Jurkat, Clone E6-1 (cell line): ENCODE measurements around the gene GLS2. TPM values are rescaled to one million over a fixed set of nuclear protein-coding genes. Genes with fewer than 3 reads are reported as not detected.
A peak's percentile ranks its signal among the peaks of the same experiment; 100 is the strongest.
"Not testable (repeated sequence)": the region's sequence is repeated elsewhere in the genome, so short reads cannot be mapped to it uniquely, and the experiment has no call there.

Experiments used
- DNase-seq: peaks from one replicate; pipeline ENCODE4 v3.0.0-alpha.2; 2011; ENCODE audit warnings: low read depth, low spot score
- H3K4me3 ChIP-seq: 2 replicates; pipeline ENCODE4 v1.5.1; 2011; ENCODE audit warnings: mild to moderate bottlenecking, low read length, control low read depth, moderate library complexity
- polyA plus RNA-seq: library from polyadenylated mRNA; unstranded; fragments of >200 nt; gene quantifications from one replicate; pipeline ENCODE4 v1.2.1, GENCODE V29; 2012; ENCODE audit warnings: missing spikeins; ENCODE audit not compliant: insufficient read length, insufficient read depth

GLS2 gene
- polyA plus RNA-seq, result not detected

GRCh38 chr12:56488041-56488955 lies at the start of gene GLS2:
Gene GLS2, minus strand, starts transcription at chr12:56488161. Its CDS starts 43 bp downstream, at chr12:56488118.
- DNase-seq, result no peak
- H3K4me3 ChIP-seq, result no peak within 1 kb of the TSS

GRCh38 chr12:56537546-56537945 lies 49.6 kb upstream of the GLS2 start:
- DNase-seq, result no peak
- no peak overlapping the region for H3K4me3 ChIP-seq

GRCh38 chr12:56530390-56531055 lies 42.6 kb upstream of the GLS2 start:
- no peak for DNase-seq

GRCh38 chr12:56529656-56530055 lies 41.7 kb upstream of the GLS2 start:
- DNase-seq, result no peak
- no peak overlapping the region for H3K4me3 ChIP-seq

More at GRCh38 chr12:56530390-56531055, 42.6 kb upstream of the GLS2 start:
- H3K4me3 ChIP-seq, result no peak overlapping the region

GRCh38 chr12:56528846-56529245 lies 40.9 kb upstream of the GLS2 start:
- H3K4me3 ChIP-seq, result no peak overlapping the region
- DNase-seq, result no peak

- no peak for DNase-seq
- peak overlapping the region; percentile 55 for H3K4me3 ChIP-seq
These were observed 34.6 kb upstream of the GLS2 start for GRCh38 chr12:56522411-56523193.

GRCh38 chr12:56521590-56522371 lies 33.8 kb upstream of the GLS2 start, which contains the start of gene RBMS2:
Gene RBMS2, plus strand, starts transcription at chr12:56521820. Its CDS starts 204 bp downstream, at chr12:56522024.
- H3K4me3 ChIP-seq, result peak within 1 kb of the TSS; percentile 55
- DNase-seq, result peak; percentile 79

GRCh38 chr12:56521209-56521589 lies 33.2 kb upstream of the GLS2 start:
- H3K4me3 ChIP-seq, result peak overlapping the region; percentile 55
- DNase-seq, result no peak

- H3K4me3 ChIP-seq, result no peak overlapping the region
- no peak for DNase-seq
These were observed 32.5 kb upstream of the GLS2 start for GRCh38 chr12:56520506-56520905.

- H3K4me3 ChIP-seq, result no peak overlapping the region
- no peak for DNase-seq
These were observed 32.1 kb upstream of the GLS2 start for GRCh38 chr12:56520048-56520447.

- no peak overlapping the region for H3K4me3 ChIP-seq
- DNase-seq, result no peak
These were observed 30.6 kb upstream of the GLS2 start for GRCh38 chr12:56518570-56518969.

GRCh38 chr12:56517854-56518253 lies 29.9 kb upstream of the GLS2 start:
- H3K4me3 ChIP-seq, result no peak overlapping the region
- DNase-seq, result no peak

GRCh38 chr12:56514014-56514318 lies 26.0 kb upstream of the GLS2 start:
- DNase-seq, H3K4me3 ChIP-seq: not testable (repeated sequence)

- no peak for DNase-seq
- no peak overlapping the region for H3K4me3 ChIP-seq
These were observed 22.8 kb upstream of the GLS2 start for GRCh38 chr12:56510786-56511185.

GRCh38 chr12:56499879-56500278 lies 11.9 kb upstream of the GLS2 start:
- not testable (repeated sequence) for DNase-seq

GRCh38 chr12:56499452-56499851 lies 11.5 kb upstream of the GLS2 start:
- DNase-seq, H3K4me3 ChIP-seq: not testable (repeated sequence)

More at GRCh38 chr12:56499879-56500278, 11.9 kb upstream of the GLS2 start:
- H3K4me3 ChIP-seq, result not testable (repeated sequence)

GRCh38 chr12:56498126-56498902 lies 10.4 kb upstream of the GLS2 start:
- DNase-seq, H3K4me3 ChIP-seq: not testable (repeated sequence)

GRCh38 chr12:56496704-56497103 lies 8.7 kb upstream of the GLS2 start:
- H3K4me3 ChIP-seq, DNase-seq: not testable (repeated sequence)
